Right atrium auricular region (tissue), 2 donors: ENCODE data around the gene GAR1. TPM values are rescaled to one million over a fixed set of nuclear protein-coding genes. Genes with fewer than 3 reads are reported as not detected.

ENCODE experiments used
- DNase-seq: peaks from one replicate; pipeline ENCODE4 v3.0.0-alpha.2; 2019; ENCODE audit warnings: low spot score
- H3K27ac ChIP-seq, 2 donors: fragments of 200-600 bp; sonication (generic); 1 replicate in 1 of 2; 2 replicates in 1 of 2; pipeline ENCODE4 v1.5.1; 2016 to 2019
- H3K27me3 ChIP-seq, 2 donors: fragments of 200-600 bp; sonication (generic); one replicate each; pipeline versions ENCODE4 v1.5.1 to v1.6.0; 2017 to 2019
- H3K36me3 ChIP-seq: fragments of 200-600 bp; sonication (generic); one replicate; pipeline ENCODE4 v1.5.1; 2016
- H3K4me1 ChIP-seq, 2 donors: fragments of 200-600 bp; sonication (generic); one replicate each; pipeline versions ENCODE4 v1.5.1 to v1.6.0; 2017 to 2019
- H3K4me3 ChIP-seq, 2 donors: fragments of 200-600 bp; sonication (generic); 1 replicate in 1 of 2; 2 replicates in 1 of 2; pipeline ENCODE4 v1.5.1; 2017 to 2019; ENCODE audit warnings: mild to moderate bottlenecking in 1 of 2, moderate library complexity in 1 of 2
- H3K9me3 ChIP-seq, 2 donors: fragments of 200-600 bp; sonication (generic); one replicate each; pipeline ENCODE4 v1.5.1; 2019
- total RNA-seq, 2 donors: library from RNA; depleted of rRNA; stranded (reverse); fragments of >200 nt; gene quantifications; one replicate each; pipeline ENCODE4 v1.1.0, GENCODE V29; 2016
- TF ChIP-seq, protein P1 (sequence below), 2 donors: fragments of 200-600 bp; sonication (generic); IDR thresholded peaks; one replicate each; pipeline ENCODE4 v1.5.1; 2019; ENCODE audit warnings: antibody characterized with exemption in 2 of 2

GAR1 gene
- total RNA-seq, 2 donors from 2014 or later: 2.7 to 6.2 TPM

DNA sequence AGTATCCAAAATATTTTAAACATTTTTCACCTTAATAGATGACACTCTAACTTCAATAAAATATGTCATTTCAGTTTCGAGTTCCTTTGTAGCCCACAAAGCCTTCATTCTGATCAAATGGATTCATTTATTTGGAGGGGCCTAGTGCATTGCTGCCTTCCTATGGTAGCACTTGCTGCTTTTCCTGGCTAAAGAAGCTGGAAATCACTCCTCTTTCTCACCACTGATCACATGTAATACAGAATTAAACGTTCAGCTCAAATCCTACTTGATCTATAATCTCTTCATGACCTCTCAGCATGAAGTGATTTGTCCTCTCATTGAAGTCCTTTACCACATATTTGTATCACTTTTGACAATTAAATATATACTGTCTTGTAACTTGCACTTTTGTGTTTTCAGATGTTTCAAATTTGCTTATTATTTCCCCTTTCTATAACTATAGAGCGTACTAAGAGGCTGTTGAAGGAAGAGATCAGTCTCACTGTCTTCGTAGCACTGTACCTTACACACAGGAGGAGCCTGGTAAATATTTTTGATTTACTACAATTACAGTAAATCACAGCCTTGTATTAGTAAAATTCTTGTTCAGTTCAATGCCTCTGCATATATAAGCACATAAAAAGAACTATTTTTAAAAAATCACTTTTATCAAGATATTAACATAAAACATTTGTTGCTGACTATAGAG, 14.3 kb upstream of the GAR1 start:
- Histone ChIP-seq H3K4me1 (no peaks in the 10 kb centered on the region), H3K4me3 (peak overlapping the region; percentile 7 to 30), H3K9me3 (peaks cover 0 to 4% of the 10 kb centered on the region in 2 donors), H3K27ac (peak overlapping the region in 1 of 2 donors; percentile 18), H3K36me3 (no peaks in the 10 kb centered on the region), H3K27me3 (no peaks in the 10 kb centered on the region)
- TF ChIP-seq, protein P1, sequence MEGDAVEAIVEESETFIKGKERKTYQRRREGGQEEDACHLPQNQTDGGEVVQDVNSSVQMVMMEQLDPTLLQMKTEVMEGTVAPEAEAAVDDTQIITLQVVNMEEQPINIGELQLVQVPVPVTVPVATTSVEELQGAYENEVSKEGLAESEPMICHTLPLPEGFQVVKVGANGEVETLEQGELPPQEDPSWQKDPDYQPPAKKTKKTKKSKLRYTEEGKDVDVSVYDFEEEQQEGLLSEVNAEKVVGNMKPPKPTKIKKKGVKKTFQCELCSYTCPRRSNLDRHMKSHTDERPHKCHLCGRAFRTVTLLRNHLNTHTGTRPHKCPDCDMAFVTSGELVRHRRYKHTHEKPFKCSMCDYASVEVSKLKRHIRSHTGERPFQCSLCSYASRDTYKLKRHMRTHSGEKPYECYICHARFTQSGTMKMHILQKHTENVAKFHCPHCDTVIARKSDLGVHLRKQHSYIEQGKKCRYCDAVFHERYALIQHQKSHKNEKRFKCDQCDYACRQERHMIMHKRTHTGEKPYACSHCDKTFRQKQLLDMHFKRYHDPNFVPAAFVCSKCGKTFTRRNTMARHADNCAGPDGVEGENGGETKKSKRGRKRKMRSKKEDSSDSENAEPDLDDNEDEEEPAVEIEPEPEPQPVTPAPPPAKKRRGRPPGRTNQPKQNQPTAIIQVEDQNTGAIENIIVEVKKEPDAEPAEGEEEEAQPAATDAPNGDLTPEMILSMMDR (IDR thresholded peaks at IDR 0.05): no peak
- DNase-seq: no peak

DNA sequence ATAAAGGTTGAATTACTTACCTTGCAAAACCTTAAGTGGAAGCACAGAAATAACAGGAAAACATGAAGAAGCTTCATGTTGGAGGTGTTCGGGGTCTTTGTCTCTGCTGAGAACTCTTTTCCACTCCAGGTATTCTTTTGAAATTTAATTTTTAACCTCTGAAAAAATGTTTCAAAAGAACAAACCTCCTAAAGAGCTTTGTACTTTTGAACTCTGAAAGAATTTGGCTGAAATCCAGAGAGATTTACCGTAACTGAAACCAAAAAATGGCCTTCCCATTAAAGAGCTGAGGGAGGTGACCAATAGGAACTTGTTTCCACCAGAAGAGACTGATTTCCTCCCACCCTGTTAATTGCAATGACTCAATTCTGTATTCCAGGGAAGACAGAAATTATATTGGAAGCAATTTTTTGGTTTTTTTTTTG, 13.7 kb upstream of the GAR1 start, which contains the start of gene CFI:
TSS of gene CFI (minus strand) at position 105 of the 425 bp plus-strand sequence. CDS start at position 77, 28 bp downstream.
- TF ChIP-seq, protein P1 (IDR thresholded peaks at IDR 0.05): no peak
- no peaks in the 10 kb centered on the region for H3K36me3 ChIP-seq
- H3K9me3 ChIP-seq: no peaks in the 10 kb centered on the region
- H3K4me1 ChIP-seq: no peaks in the 10 kb centered on the region
- peak within 1 kb of the TSS; percentile 7 to 30 for H3K4me3 ChIP-seq
- no peak for DNase-seq
- H3K27me3 ChIP-seq: no peaks in the 10 kb centered on the region
- H3K27ac ChIP-seq: peak within 1 kb of the TSS in 1 of 2 donors; percentile 18

DNA sequence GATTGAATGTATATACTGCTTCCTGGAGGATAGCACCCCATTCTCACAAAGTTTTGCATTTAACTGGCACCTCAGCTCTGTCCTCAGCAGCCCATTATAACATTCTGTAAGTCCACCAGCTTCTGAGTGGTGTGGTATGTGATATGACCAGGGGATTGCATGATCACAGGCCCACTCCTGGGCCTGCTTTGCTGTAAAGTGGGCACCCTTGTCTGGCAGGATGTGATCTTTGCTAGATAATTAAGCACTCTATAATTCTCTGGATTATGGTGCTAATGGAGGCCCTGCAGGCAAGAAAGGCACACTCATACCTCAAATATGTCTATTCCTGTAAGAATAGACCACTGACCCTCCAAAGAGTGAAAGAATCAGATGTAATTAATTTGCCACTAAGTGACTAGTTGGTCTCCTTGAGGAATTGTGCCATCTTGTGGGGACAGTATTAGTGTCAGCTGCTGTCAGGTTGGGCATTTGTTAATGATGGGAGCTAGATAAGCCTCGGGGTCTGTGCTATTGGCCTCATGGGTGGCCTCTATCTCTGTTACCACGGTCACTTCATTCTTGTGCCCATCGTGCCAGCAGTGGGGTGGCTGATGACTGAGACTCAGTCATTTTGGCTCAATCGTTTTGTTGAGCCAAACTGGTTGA, 11.5 kb upstream of the GAR1 start:
- no peak overlapping the region for H3K4me3 ChIP-seq
- H3K9me3 ChIP-seq: no peaks in the 10 kb centered on the region
- no peaks in the 10 kb centered on the region for H3K4me1 ChIP-seq
- DNase-seq: no peak
- no peak overlapping the region for H3K27ac ChIP-seq
- no peaks in the 10 kb centered on the region for H3K27me3 ChIP-seq
- TF ChIP-seq, protein P1 (IDR thresholded peaks at IDR 0.05): peak in 1 of 2 donors; percentile 53
- H3K36me3 ChIP-seq: no peaks in the 10 kb centered on the region

DNA sequence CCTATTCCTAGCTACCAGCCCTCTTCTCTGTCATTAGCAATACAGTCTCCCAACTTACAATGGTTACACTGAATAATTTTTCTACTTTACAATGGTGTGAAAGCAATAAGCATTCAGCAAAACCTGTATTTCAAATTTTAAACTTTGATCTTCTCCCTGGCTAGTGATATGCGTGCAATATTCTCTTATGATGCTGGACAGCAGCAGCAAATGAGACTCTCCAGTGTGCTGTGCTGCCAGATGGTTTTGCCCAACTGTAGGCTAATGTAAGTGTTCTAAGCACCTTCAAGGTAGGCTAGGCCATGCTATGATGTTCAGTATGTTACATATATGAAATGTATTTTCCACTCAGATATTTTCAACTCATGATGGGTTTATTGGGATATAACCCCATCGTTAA, 5.9 kb upstream of the GAR1 start:
- Histone ChIP-seq H3K4me1 (no peaks in the 10 kb centered on the region), H3K27ac (no peak overlapping the region), H3K27me3 (no peaks in the 10 kb centered on the region), H3K4me3 (no peak overlapping the region), H3K36me3 (no peaks in the 10 kb centered on the region), H3K9me3 (no peaks in the 10 kb centered on the region)
- DNase-seq: no peak
- TF ChIP-seq, protein P1 (IDR thresholded peaks at IDR 0.05): no peak

DNA sequence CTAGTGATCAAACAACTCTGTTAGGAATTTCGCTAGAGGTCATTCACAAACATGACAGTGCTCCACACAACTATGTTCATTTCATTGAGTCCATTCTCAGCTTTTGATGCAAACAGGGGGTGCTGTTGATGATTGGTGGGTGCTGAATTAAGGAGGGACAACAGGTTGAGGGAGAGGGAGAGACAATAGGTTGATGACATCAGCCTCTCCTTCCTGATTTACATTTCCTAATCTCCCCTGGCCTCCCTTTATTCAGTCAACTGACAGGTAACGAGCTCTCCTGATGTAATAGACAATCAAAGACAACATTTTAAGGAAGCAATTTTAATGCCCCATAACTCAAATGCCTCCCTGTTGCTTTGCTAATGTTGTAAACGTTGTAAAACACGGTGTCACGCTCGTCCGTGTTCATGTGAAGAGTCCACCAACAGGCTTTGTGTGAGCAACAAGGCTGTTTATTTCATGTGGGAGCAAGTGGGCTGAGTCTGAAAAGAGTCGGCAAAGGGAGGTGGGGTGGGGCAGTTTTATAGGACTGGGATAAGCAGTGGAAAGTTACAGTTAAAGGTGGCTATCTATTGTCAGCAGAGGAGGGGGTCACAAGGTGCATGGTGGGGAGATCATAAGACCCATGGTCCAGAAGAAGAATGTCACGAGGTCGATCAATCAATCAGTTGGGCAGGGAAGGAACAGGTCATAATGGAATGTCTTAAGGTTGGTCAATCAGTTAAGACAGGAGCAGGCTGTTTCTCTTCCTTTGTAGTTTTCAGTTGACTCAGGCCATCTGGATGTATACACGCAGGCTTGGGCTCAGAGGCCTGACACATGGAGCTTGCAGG, 4.8 kb upstream of the GAR1 start:
- no peak for DNase-seq
- TF ChIP-seq, protein P1 (IDR thresholded peaks at IDR 0.05): no peak
- Histone ChIP-seq H3K36me3 (no peaks in the 10 kb centered on the region), H3K4me3 (no peak overlapping the region), H3K27me3 (no peaks in the 10 kb centered on the region), H3K27ac (no peak overlapping the region), H3K4me1 (no peaks in the 10 kb centered on the region), H3K9me3 (no peaks in the 10 kb centered on the region)
